Measurements from ENCODE around the gene PKIB.

DNA sequence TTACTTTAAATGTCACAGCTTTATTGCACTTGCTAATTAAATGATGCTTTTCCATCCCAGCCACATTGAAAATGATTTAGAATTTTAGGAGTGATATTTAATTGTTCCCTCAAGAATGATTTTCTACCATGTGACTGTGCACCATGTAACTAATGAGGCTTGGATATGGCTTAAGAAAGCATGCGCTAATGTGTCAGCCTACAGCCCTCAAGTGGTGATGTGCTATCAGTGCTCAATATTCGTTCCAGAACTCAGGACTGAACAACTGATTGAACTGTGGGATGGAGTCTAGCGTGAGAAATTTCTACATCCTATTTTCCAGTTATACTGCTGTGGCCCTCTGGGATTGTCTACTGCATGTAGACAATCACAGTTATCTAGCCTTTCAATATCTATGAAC lies 71.5 kb downstream of the PKIB start:
- TF ChIP-seq, protein P1, sequence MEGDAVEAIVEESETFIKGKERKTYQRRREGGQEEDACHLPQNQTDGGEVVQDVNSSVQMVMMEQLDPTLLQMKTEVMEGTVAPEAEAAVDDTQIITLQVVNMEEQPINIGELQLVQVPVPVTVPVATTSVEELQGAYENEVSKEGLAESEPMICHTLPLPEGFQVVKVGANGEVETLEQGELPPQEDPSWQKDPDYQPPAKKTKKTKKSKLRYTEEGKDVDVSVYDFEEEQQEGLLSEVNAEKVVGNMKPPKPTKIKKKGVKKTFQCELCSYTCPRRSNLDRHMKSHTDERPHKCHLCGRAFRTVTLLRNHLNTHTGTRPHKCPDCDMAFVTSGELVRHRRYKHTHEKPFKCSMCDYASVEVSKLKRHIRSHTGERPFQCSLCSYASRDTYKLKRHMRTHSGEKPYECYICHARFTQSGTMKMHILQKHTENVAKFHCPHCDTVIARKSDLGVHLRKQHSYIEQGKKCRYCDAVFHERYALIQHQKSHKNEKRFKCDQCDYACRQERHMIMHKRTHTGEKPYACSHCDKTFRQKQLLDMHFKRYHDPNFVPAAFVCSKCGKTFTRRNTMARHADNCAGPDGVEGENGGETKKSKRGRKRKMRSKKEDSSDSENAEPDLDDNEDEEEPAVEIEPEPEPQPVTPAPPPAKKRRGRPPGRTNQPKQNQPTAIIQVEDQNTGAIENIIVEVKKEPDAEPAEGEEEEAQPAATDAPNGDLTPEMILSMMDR (optimal IDR thresholded peaks at IDR 0.05 in 1 of 3, IDR thresholded peaks at IDR 0.05 in 1 of 3, conservative IDR thresholded peaks at IDR 0.05 in 1 of 3; ENCODE audit: extremely low read depth in 1 of 3, insufficient read depth in 2 of 3, low read length in 3 of 3), result peak in 1 of 3 experiments; percentile 45
- no peak for TF ChIP-seq EZH2 (IDR thresholded peaks at IDR 0.05; ENCODE audit: low read length)
